NCI-H1417 (cell line): Measurements from ENCODE around the gene CEP164.
"Not testable (repeated sequence)": the region's sequence is repeated elsewhere in the genome, so short reads cannot be mapped to it uniquely, and the experiment has no call there.

Source experiments
- DNase-seq, 3 experiments: peaks; one replicate each; lab custom pipeline; 2025; lab: John Stamatoyannopoulos, UW

The CEP164 gene

GRCh38 chr11:117441146-117441975 lies 113.7 kb downstream of the CEP164 start:
- DNase-seq = no peak

- no peak for DNase-seq
Measured at GRCh38 chr11:117442049-117442868, 114.6 kb downstream of the CEP164 start.

- DNase-seq = peak in 1 of 3 experiments; percentile 26
Measured at GRCh38 chr11:117442869-117443239, 115.2 kb downstream of the CEP164 start.

- peak; percentile 56 to 85 (median 75) for DNase-seq
Measured at GRCh38 chr11:117443266-117444186, 115.9 kb downstream of the CEP164 start.

GRCh38 chr11:117444256-117444655 lies 116.6 kb downstream of the CEP164 start:
- DNase-seq = peak in 2 of 3 experiments; percentile 52 to 73

- DNase-seq = peak in 2 of 3 experiments; percentile 33 to 70
Measured at GRCh38 chr11:117444711-117445658, 117.3 kb downstream of the CEP164 start.

- no peak for DNase-seq
Measured at GRCh38 chr11:117449111-117449693, 121.5 kb downstream of the CEP164 start.

GRCh38 chr11:117453886-117454563 lies 126.4 kb downstream of the CEP164 start:
- DNase-seq = no peak

- DNase-seq = no peak
Measured at GRCh38 chr11:117454564-117454917, 126.9 kb downstream of the CEP164 start.

GRCh38 chr11:117456027-117456720 lies 128.5 kb downstream of the CEP164 start:
- no peak for DNase-seq

GRCh38 chr11:117456721-117457029 lies 129.0 kb downstream of the CEP164 start:
- not testable (repeated sequence) for DNase-seq

GRCh38 chr11:117457031-117457785 lies 129.6 kb downstream of the CEP164 start:
- DNase-seq = peak; percentile 79 to 94 (median 81)

- peak; percentile 38 to 78 (median 75) for DNase-seq
Measured at GRCh38 chr11:117457835-117458234, 130.2 kb downstream of the CEP164 start.

GRCh38 chr11:117458275-117459122 lies 130.8 kb downstream of the CEP164 start:
- peak; percentile 55 to 91 (median 80) for DNase-seq

GRCh38 chr11:117459123-117459978 lies 131.7 kb downstream of the CEP164 start:
- DNase-seq = no peak

- no peak for DNase-seq
Measured at GRCh38 chr11:117459979-117460300, 132.3 kb downstream of the CEP164 start.
